Ovary (tissue), 3 donors: Measurements from ENCODE around the gene JAGN1.

Source experiments
- POLR2A ChIP-seq: fragments of 450-650 bp; IDR thresholded peaks from one replicate; pipeline ENCODE4 v1.6.1; 2017; ENCODE audit warnings: antibody characterized with exemption, mild to moderate bottlenecking, moderate library complexity
- TF ChIP-seq, protein P1 (sequence below), 3 donors: fragments of 450-650 bp in 2 of 3; fragments of 200-600 bp in 1 of 3; IDR thresholded peaks; one replicate each; pipeline versions ENCODE4 v1.5.1 to v1.8.0; 2016 to 2022; ENCODE audit warnings: antibody characterized with exemption in 3 of 3, mild to moderate bottlenecking in 1 of 3
- donor health status: DM: no; HTN: no; CAD: no.

DNA sequence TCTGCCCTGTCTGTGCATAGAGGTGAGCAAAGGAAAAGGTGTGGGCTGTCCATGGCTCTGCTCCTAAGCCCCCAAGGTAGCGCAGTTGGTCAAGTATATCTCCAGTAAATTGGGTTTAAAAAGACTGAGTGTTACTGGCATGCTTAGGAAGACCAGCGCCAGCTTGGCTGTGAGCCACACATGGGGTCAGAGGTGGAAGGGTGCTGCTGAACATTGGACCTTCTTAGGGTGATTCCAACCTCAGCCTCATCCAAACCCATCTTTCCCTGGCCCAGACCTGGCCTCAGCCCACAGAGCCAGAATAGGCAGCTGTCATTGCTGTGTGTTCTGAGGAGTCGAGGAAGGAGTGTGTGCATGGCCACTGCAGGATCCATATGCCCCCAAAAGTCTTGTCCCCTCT, 17.9 kb downstream of the JAGN1 start:
- TF ChIP-seq, protein P1, sequence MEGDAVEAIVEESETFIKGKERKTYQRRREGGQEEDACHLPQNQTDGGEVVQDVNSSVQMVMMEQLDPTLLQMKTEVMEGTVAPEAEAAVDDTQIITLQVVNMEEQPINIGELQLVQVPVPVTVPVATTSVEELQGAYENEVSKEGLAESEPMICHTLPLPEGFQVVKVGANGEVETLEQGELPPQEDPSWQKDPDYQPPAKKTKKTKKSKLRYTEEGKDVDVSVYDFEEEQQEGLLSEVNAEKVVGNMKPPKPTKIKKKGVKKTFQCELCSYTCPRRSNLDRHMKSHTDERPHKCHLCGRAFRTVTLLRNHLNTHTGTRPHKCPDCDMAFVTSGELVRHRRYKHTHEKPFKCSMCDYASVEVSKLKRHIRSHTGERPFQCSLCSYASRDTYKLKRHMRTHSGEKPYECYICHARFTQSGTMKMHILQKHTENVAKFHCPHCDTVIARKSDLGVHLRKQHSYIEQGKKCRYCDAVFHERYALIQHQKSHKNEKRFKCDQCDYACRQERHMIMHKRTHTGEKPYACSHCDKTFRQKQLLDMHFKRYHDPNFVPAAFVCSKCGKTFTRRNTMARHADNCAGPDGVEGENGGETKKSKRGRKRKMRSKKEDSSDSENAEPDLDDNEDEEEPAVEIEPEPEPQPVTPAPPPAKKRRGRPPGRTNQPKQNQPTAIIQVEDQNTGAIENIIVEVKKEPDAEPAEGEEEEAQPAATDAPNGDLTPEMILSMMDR (IDR thresholded peaks at IDR 0.05) = no peak
- TF ChIP-seq POLR2A = no peak
